WTC11 (cell line): ENCODE measurements around the gene NAALADL1. TPM values are rescaled to one million over a fixed set of nuclear protein-coding genes. Genes with fewer than 3 reads are reported as not detected.

Experiments
- ATAC-seq: fragments of 200-7000 bp; cut with Tn5 transposase; 2 replicates; pipeline ENCODE4 v1.10.0; 2021; ENCODE audit warnings: mild to moderate bottlenecking, moderate library complexity
- CTCF ChIA-PET: fragments of 300-600 bp; sonication (Branson Sonifier 250); formaldehyde crosslinking; loops from one replicate; lab custom pipeline; 2021; ENCODE audit warnings: antibody characterized with exemption; lab: Charles Lee
- POLR2A ChIA-PET: fragments of 350-600 bp; sonication (Branson Sonifier 250); formaldehyde crosslinking; loops from one replicate; lab custom pipeline; 2021; ENCODE audit warnings: antibody characterized with exemption; lab: Charles Lee
- DNase-seq: peaks from one replicate; pipeline ENCODE4 v3.0.0; 2021; ENCODE audit warnings: low spot score
- H3K27ac Mint-ChIP-seq: 2 replicates; pipeline ENCODE4 v1.8.0; 2021; ENCODE audit warnings: mixed read lengths
- H3K27me3 Mint-ChIP-seq: 2 replicates; pipeline ENCODE4 v1.8.0; 2021; ENCODE audit warnings: low read depth, mild to moderate bottlenecking, moderate library complexity, mixed read lengths
- H3K36me3 Mint-ChIP-seq: 2 replicates; pipeline ENCODE4 v1.8.0; 2021; ENCODE audit warnings: mixed read lengths
- H3K4me1 Mint-ChIP-seq: 2 replicates; pipeline ENCODE4 v1.8.0; 2022; ENCODE audit warnings: mixed read lengths
- H3K4me3 Mint-ChIP-seq: 2 replicates; pipeline ENCODE4 v1.8.0; 2021; ENCODE audit warnings: mild to moderate bottlenecking, moderate library complexity, mixed read lengths
- H3K9me3 Mint-ChIP-seq: 2 replicates; pipeline ENCODE4 v1.8.0; 2021; ENCODE audit warnings: mixed read lengths
- CREM ChIP-seq: sonication (generic); formaldehyde crosslinking; IDR thresholded peaks from 2 replicates; pipeline ENCODE4 v1.8.1; 2022; ENCODE audit warnings: mild to moderate bottlenecking, missing genetic modification reagents, moderate library complexity
- CTCF ChIP-seq: fragments of 200-600 bp; IDR thresholded peaks from 2 replicates; pipeline ENCODE4 v1.8.0; 2022; ENCODE audit warnings: antibody characterized with exemption
- E2F5 ChIP-seq: sonication (generic); formaldehyde crosslinking; IDR thresholded peaks from 2 replicates; pipeline ENCODE4 v1.8.1; 2022; ENCODE audit warnings: mild to moderate bottlenecking, moderate library complexity, missing genetic modification reagents
- FOXK1 ChIP-seq: sonication (generic); formaldehyde crosslinking; IDR thresholded peaks from 2 replicates; pipeline ENCODE4 v1.8.0; 2022; ENCODE audit warnings: mild to moderate bottlenecking, moderate library complexity, missing genetic modification reagents
- PRDM15 ChIP-seq: sonication (generic); formaldehyde crosslinking; IDR thresholded peaks from 2 replicates; pipeline ENCODE4 v1.8.0; 2022; ENCODE audit warnings: missing genetic modification reagents
- ZNF138 ChIP-seq: sonication (generic); formaldehyde crosslinking; conservative IDR thresholded peaks from 2 replicates; pipeline ENCODE4 v1.8.1; 2022; ENCODE audit warnings: mild to moderate bottlenecking, moderate library complexity, missing genetic modification reagents
- ZNF232 ChIP-seq: sonication (generic); formaldehyde crosslinking; IDR thresholded peaks from 2 replicates; pipeline ENCODE4 v1.8.0; 2022; ENCODE audit warnings: mild to moderate bottlenecking, missing genetic modification reagents
- ZNF281 ChIP-seq: sonication (generic); formaldehyde crosslinking; IDR thresholded peaks from 2 replicates; pipeline ENCODE4 v1.8.0; 2023; ENCODE audit warnings: mild to moderate bottlenecking, missing genetic modification reagents
- ZNF416 ChIP-seq: fragments of 250-450 bp; sonication (Bioruptor Pico); IDR thresholded peaks from 2 replicates; pipeline ENCODE4 v1.9.0; 2021; ENCODE audit warnings: mild to moderate bottlenecking, inconsistent platforms
- ZNF532 ChIP-seq: fragments of 250-450 bp; sonication (Bioruptor Pico); IDR thresholded peaks from 2 replicates; pipeline ENCODE4 v1.9.0; 2021; ENCODE audit warnings: mild to moderate bottlenecking, borderline replicate concordance
- ZSCAN18 ChIP-seq: fragments of 250-450 bp; sonication (Bioruptor Pico); IDR thresholded peaks from 2 replicates; pipeline ENCODE4 v2.1.2; 2022; ENCODE audit warnings: mild to moderate bottlenecking, moderate library complexity
- total RNA-seq: library from RNA; stranded (reverse); gene quantifications from 3 replicates; pipeline ENCODE4 v1.2.3, GENCODE V29; 2021

The NAALADL1 gene
- total RNA-seq, 1 experiment from 2014 or later = 4.5 TPM

- H3K27ac Mint-ChIP-seq = peak overlapping the region; percentile 92
- peaks cover 19% of the 10 kb centered on the region for H3K36me3 Mint-ChIP-seq
Measured at GRCh38 chr11:65013130-65013887, 45.0 kb downstream of the NAALADL1 start.

GRCh38 chr11:65008873-65009272 is 49.5 kb downstream of the NAALADL1 start:
- ChIA-PET POLR2A (no interaction called here), CTCF (interaction anchor here (1.4 kb wide), 1 partner anchor 12 kb away, joined by 9 read pairs; the partner anchor contains the start of gene BATF2)
- TF ChIP-seq ZNF416 (CRISPR knock-in tag) = no peak
- no peak for TF ChIP-seq PRDM15 (CRISPR knock-in tag)
- no peak for TF ChIP-seq ZSCAN18 (CRISPR knock-in tag)
- no peak for TF ChIP-seq ZNF532

More at GRCh38 chr11:65013130-65013887, 45.0 kb downstream of the NAALADL1 start:
- POLR2A ChIA-PET = interaction anchor here (1.2 kb wide), 1 partner anchor 109 kb away, joined by 3 read pairs; the partner anchor contains the start of genes FAU and MRPL49
- peak overlapping the region; percentile 78 for H3K4me3 Mint-ChIP-seq
- DNase-seq (peak; percentile 90), ATAC-seq (peak; percentile 81)
- no peaks in the 10 kb centered on the region for H3K27me3 Mint-ChIP-seq
- H3K9me3 Mint-ChIP-seq = no peaks in the 10 kb centered on the region
- H3K4me1 Mint-ChIP-seq = peaks cover 18% of the 10 kb centered on the region
- CTCF ChIA-PET = interaction anchor here (0.7 to 5.4 kb wide), 39 partner anchors 9 to 250 kb away, joined by 3 to 37 read pairs (median 6); partner anchors contain the start of genes BATF2, CDC42BPG, CDCA5 and FAU
- TF ChIP-seq FOXK1 (CRISPR knock-in tag) (0 out of 2 replicates have a peak, but pooled peaks have one; percentile 15), ZNF232 (CRISPR knock-in tag) (0 out of 2 replicates have a peak, but pooled peaks have one; percentile 11), CTCF (peak; percentile 60), E2F5 (CRISPR knock-in tag) (no peak), ZNF281 (CRISPR knock-in tag) (no peak), CREM (CRISPR knock-in tag) (0 out of 2 replicates have a peak, but pooled peaks have one; percentile 46), ZNF138 (no peak)

More at GRCh38 chr11:65008873-65009272, 49.5 kb downstream of the NAALADL1 start:
- Mint-ChIP-seq H3K9me3 (no peaks in the 10 kb centered on the region), H3K27ac (no peak overlapping the region), H3K36me3 (no peaks in the 10 kb centered on the region), H3K4me1 (peaks cover 7% of the 10 kb centered on the region), H3K27me3 (no peaks in the 10 kb centered on the region), H3K4me3 (no peak overlapping the region)
- DNase-seq (no peak), ATAC-seq (no peak)
